ENCODE data around the gene UBR1. TPM values are rescaled to one million over a fixed set of nuclear protein-coding genes. Genes with fewer than 3 reads are reported as not detected.

Gene UBR1
- total and polyA plus RNA-seq, 5 donors from 2014 or later, result 15.9 to 48.2 (median 18.2) TPM

DNA sequence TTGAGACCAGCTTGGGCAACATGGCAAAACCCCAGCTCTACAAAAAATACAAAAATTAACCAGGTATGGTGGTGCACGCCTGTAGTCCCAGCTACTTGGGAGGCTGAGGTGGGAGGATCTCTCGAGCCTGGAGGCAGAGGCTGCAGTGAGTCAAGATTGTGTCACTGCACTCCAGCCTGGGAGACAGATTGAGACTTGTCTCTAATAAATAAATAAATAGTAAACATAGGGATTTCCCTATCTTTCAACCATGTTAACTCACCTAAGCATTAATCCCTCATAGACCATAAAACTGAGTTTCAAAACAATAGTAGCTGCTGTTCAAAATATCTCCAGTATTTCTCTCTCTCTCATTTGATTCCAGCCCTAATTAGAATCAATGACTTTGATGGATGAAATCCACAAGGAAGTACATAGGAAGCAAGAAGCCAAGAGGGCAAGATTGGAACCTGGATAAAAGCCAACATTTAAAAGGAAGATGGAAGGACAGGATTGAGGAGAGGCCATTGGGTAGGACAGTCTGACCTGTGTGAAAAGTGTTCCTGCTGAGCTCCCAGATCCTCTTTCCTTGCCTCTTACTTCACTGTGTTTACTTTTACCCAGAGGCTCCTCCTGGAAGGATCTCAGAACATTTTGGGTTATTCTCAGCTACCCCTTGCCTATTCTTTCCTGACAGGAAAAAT is 172.9 kb downstream of the UBR1 start:
- Histone ChIP-seq H3K36me3 (ENCODE audit: control insufficient read depth, insufficient read depth, low read length) (no peaks in the 10 kb centered on the region), H3K27me3 (ENCODE audit: control insufficient read depth, insufficient read depth, low read length) (no peaks in the 10 kb centered on the region), H3K4me3 (ENCODE audit: low read depth, low read length) (no peak overlapping the region), H3K9me3 (ENCODE audit: control insufficient read depth in 2 of 2, low read length in 2 of 2) (no peaks in the 10 kb centered on the region), H3K27ac (ENCODE audit: insufficient read depth, low read length, poor library complexity, severe bottlenecking) (no peak overlapping the region), H3K4me1 (ENCODE audit: control insufficient read depth, insufficient read depth, low read length, poor library complexity, severe bottlenecking) (no peaks in the 10 kb centered on the region)
- ATAC-seq (ENCODE audit: low read depth in 2 of 2) (no peak), DNase-seq (no peak)
- no peaks in the 10 kb centered on the region for H3K9me3 Mint-ChIP-seq
- H3K4me1 Mint-ChIP-seq, result no peaks in the 10 kb centered on the region
- H3K27me3 Mint-ChIP-seq, result peaks cover 5% of the 10 kb centered on the region
- peak overlapping the region in 1 of 3 donors; percentile 33 for H3K27ac Mint-ChIP-seq
- no peaks in the 10 kb centered on the region for H3K36me3 Mint-ChIP-seq
- no peak overlapping the region for H3K4me3 Mint-ChIP-seq

DNA sequence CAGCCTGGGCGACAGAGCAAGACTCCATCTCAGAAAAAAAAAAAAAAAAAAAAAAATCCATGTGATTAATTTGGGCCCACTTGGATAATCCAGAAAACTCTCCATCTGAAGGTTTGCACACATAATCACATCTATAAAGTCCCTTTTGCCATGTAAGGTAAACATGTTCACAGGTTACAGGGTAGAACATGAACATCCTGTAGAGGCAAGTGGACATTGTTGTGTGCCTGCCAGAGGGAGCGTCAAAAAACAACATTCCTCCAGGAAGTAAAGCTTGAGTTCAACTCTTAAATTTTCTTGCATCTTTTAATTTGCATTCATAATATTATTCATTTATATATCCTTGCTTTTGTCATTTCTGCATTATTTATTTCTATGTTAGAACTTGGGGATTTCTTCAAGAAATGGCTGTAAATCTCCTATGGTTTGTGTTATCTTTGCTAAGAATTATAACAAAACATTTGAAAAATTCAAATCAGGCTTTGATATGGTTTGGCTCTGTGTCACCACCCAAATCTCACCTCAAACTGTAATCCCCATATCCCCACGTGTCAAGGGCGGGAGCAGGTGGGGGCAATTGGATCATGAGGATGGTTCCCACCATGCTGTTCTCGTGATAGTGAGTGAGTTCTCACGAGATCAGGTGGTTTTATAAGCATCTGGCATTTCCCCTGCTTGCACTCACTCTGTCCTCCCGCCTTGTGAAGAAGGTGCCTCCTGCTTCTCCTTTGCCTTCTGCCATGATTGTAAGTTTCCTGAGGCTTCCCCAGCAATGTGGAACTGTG is 173.9 kb downstream of the UBR1 start:
- H3K27ac ChIP-seq (ENCODE audit: insufficient read depth, low read length, poor library complexity, severe bottlenecking), result no peak overlapping the region
- H3K4me1 Mint-ChIP-seq, result no peaks in the 10 kb centered on the region
- no peaks in the 10 kb centered on the region for H3K9me3 Mint-ChIP-seq
- DNase-seq (no peak), ATAC-seq (ENCODE audit: low read depth in 2 of 2) (no peak)
- peak overlapping the region in 1 of 3 donors; percentile 8 for H3K27ac Mint-ChIP-seq
- H3K4me3 Mint-ChIP-seq, result no peak overlapping the region
- no peaks in the 10 kb centered on the region for H3K36me3 Mint-ChIP-seq
- H3K27me3 Mint-ChIP-seq, result peaks cover 5% of the 10 kb centered on the region
- H3K27me3 ChIP-seq (ENCODE audit: control insufficient read depth, insufficient read depth, low read length), result no peaks in the 10 kb centered on the region
- no peaks in the 10 kb centered on the region for H3K36me3 ChIP-seq (ENCODE audit: control insufficient read depth, insufficient read depth, low read length)
- H3K4me1 ChIP-seq (ENCODE audit: control insufficient read depth, insufficient read depth, low read length, poor library complexity, severe bottlenecking), result no peaks in the 10 kb centered on the region
- H3K4me3 ChIP-seq (ENCODE audit: low read depth, low read length), result no peak overlapping the region
- no peaks in the 10 kb centered on the region for H3K9me3 ChIP-seq (ENCODE audit: control insufficient read depth in 2 of 2, low read length in 2 of 2)

DNA sequence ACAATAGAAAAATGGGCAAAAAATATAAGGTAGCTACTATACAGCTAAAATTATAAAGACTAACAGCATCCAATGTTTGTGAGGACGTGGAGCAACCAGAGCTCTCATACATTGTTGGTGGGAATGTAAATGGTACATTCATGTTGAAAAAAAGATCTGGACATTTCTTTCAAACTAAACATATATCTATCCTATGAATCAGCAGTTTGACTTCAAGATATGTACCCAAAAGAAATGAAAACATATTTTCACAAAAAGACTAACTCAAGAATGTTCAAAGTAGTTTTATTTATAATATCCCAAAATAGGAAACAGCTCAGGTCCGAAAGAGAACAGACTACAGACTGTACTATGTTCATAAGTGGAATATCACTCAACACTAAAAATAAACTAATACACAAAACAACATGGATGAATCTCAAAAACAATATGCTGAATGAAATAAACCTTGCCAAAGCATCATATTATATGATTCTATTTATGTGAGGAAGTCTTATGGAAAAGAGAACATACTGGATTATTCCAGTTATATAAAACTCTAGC is 176.5 kb downstream of the UBR1 start:
- Mint-ChIP-seq H3K4me3 (no peak overlapping the region), H3K27ac (no peak overlapping the region), H3K9me3 (no peaks in the 10 kb centered on the region), H3K27me3 (peaks cover 5% of the 10 kb centered on the region), H3K4me1 (no peaks in the 10 kb centered on the region), H3K36me3 (no peaks in the 10 kb centered on the region)
- Histone ChIP-seq H3K27ac (ENCODE audit: insufficient read depth, low read length, poor library complexity, severe bottlenecking) (no peak overlapping the region), H3K4me3 (ENCODE audit: low read depth, low read length) (no peak overlapping the region), H3K4me1 (ENCODE audit: control insufficient read depth, insufficient read depth, low read length, poor library complexity, severe bottlenecking) (no peaks in the 10 kb centered on the region), H3K36me3 (ENCODE audit: control insufficient read depth, insufficient read depth, low read length) (no peaks in the 10 kb centered on the region), H3K27me3 (ENCODE audit: control insufficient read depth, insufficient read depth, low read length) (no peaks in the 10 kb centered on the region), H3K9me3 (ENCODE audit: control insufficient read depth in 2 of 2, low read length in 2 of 2) (no peaks in the 10 kb centered on the region)
- DNase-seq (no peak), ATAC-seq (ENCODE audit: low read depth in 2 of 2) (no peak)

DNA sequence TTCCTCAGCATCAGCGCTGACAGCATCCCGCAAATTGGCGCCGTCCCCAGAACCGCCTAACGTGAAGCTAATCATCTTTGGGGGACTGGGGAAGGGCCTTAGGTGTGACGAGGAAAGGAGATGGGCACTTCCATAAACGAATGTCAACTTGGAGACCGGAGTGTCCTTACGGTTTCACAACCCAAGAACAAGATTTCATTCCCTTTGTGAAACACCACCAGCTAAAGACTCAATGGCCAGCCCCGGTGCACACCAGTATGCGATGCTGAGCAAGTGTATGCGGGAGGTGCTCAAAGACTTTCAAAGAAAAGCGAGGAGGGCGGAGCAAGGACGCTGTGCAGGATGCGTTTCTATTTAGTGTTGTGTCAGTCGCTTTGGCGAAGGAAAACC is 184.5 kb downstream of the UBR1 start:
- DNase-seq, result peak; percentile 17 to 66 (median 36)
- H3K9me3 Mint-ChIP-seq, result peaks cover 0 to 1% (median 0%) of the 10 kb centered on the region in 7 donors
- H3K27ac Mint-ChIP-seq, result peak overlapping the region; percentile 94 to 96 (median 96)
- H3K27me3 Mint-ChIP-seq, result no peaks in the 10 kb centered on the region
- H3K4me1 Mint-ChIP-seq, result peaks cover 5 to 31% (median 22%) of the 10 kb centered on the region in 4 donors
- no peaks in the 10 kb centered on the region for H3K9me3 ChIP-seq (ENCODE audit: control insufficient read depth in 2 of 2, low read length in 2 of 2)
- peaks cover 29% of the 10 kb centered on the region for H3K4me1 ChIP-seq (ENCODE audit: control insufficient read depth, insufficient read depth, low read length, poor library complexity, severe bottlenecking)
- H3K36me3 ChIP-seq (ENCODE audit: control insufficient read depth, insufficient read depth, low read length), result no peaks in the 10 kb centered on the region
- peak overlapping the region; percentile 97 for H3K4me3 ChIP-seq (ENCODE audit: low read depth, low read length)
- ATAC-seq (ENCODE audit: low read depth in 2 of 2), result peak; percentile 13 to 23
- no peaks in the 10 kb centered on the region for H3K27me3 ChIP-seq (ENCODE audit: control insufficient read depth, insufficient read depth, low read length)
- peak overlapping the region; percentile 68 for H3K27ac ChIP-seq (ENCODE audit: insufficient read depth, low read length, poor library complexity, severe bottlenecking)
- no peaks in the 10 kb centered on the region for H3K36me3 Mint-ChIP-seq
- peak overlapping the region; percentile 97 to 99 (median 98) for H3K4me3 Mint-ChIP-seq

DNA sequence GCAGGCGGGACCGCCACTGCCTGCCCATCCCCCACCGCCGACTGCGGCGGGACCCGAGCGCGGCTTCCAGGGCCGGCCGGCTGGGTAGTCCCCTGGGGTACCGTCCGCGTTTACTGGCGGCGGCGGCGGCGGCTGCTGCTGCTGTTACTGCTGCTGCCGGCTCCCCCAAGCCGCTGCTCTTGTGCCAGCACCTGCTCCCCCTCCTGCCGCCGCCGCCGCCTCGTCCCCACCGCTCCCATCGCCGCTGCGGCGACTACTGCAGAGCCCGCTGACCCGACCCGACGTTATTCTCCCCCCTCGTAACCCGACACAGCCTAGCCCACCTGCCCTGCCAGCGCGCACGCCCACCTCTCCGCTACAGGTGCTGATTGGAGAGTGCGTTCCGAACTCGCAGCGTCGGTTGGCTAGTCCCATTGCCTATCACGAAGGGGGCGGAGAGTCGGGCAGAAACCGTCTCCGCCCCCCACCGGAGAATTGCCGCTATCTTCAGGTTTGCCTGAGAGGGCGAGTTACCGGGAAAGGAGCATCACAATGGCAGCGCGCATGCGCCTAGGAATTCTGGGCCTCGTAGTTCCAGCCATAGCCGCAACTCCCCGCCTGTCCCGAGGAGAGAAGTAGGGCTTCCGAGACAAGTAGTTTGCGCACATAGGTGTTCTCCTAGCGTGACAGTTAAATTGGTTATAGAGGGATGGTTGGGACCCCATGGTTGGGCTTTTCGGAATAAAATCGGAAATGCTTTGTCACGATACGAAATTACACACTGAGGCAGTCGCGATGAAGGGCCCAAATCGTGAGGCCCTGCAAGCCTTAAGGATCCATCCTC is 185.1 kb downstream of the UBR1 start, which contains the start of gene TTBK2:
Gene TTBK2, minus strand, starts transcription at position 260 of the 823 bp plus-strand sequence. CDS start 42,161 bp downstream, outside the sequence.
- H3K36me3 Mint-ChIP-seq, result no peaks in the 10 kb centered on the region
- peak; percentile 97 to 99 (median 98) for DNase-seq
- Histone ChIP-seq H3K36me3 (ENCODE audit: control insufficient read depth, insufficient read depth, low read length) (no peaks in the 10 kb centered on the region), H3K27ac (ENCODE audit: insufficient read depth, low read length, poor library complexity, severe bottlenecking) (peak within 1 kb of the TSS; percentile 68), H3K4me3 (ENCODE audit: low read depth, low read length) (peak within 1 kb of the TSS; percentile 97), H3K4me1 (ENCODE audit: control insufficient read depth, insufficient read depth, low read length, poor library complexity, severe bottlenecking) (peaks cover 29% of the 10 kb centered on the region), H3K9me3 (ENCODE audit: control insufficient read depth in 2 of 2, low read length in 2 of 2) (no peaks in the 10 kb centered on the region), H3K27me3 (ENCODE audit: control insufficient read depth, insufficient read depth, low read length) (no peaks in the 10 kb centered on the region)
- peak within 1 kb of the TSS; percentile 97 to 99 (median 98) for H3K4me3 Mint-ChIP-seq
- H3K27ac Mint-ChIP-seq, result peak within 1 kb of the TSS; percentile 94 to 97 (median 96)
- peaks cover 5 to 33% (median 22%) of the 10 kb centered on the region in 4 donors for H3K4me1 Mint-ChIP-seq
- H3K9me3 Mint-ChIP-seq, result peaks cover 0 to 1% (median 0%) of the 10 kb centered on the region in 7 donors
- no peaks in the 10 kb centered on the region for H3K27me3 Mint-ChIP-seq
- peak; percentile 96 to 97 for ATAC-seq (ENCODE audit: low read depth in 2 of 2)

DNA sequence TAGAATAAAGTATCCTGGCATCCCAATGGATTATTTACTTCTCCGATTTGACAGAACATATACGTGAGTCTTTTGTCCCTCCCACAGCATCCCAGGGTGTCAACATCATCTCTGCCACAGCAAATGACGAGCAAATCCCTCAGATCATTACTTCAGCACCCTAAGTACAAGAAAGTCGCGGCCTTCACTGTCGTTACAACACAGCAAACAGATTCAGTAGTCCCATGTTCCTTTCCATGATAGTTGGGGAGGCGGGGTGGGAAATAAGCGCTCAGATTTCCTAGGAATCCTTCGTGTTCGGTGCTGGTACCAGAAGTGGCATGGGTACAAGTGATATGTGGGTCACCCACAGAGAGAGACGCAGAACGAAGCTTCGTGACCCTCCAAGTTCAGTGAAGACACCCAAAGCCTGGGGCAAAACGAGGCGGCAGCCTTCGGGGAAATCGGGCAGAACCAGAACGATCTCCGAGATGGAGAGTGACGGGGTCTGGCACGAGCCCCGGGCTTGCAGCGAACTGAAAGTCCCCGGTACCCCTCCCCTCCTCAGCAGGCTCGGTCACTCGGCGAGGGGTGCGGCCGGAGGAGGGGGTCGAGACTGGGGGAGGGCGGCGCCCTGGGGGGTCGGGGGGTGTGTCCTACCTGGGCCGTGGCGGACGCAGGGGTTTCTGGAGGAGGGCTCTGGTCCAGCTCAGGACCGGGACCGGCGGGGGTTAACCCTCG is 185.9 kb downstream of the UBR1 start:
- Histone ChIP-seq H3K4me1 (ENCODE audit: control insufficient read depth, insufficient read depth, low read length, poor library complexity, severe bottlenecking) (peaks cover 29% of the 10 kb centered on the region), H3K27ac (ENCODE audit: insufficient read depth, low read length, poor library complexity, severe bottlenecking) (peak overlapping the region; percentile 67), H3K36me3 (ENCODE audit: control insufficient read depth, insufficient read depth, low read length) (no peaks in the 10 kb centered on the region), H3K27me3 (ENCODE audit: control insufficient read depth, insufficient read depth, low read length) (no peaks in the 10 kb centered on the region), H3K9me3 (ENCODE audit: control insufficient read depth in 2 of 2, low read length in 2 of 2) (no peaks in the 10 kb centered on the region), H3K4me3 (ENCODE audit: low read depth, low read length) (peak overlapping the region; percentile 90)
- no peaks in the 10 kb centered on the region for H3K36me3 Mint-ChIP-seq
- peaks cover 0 to 1% (median 0%) of the 10 kb centered on the region in 7 donors for H3K9me3 Mint-ChIP-seq
- peak overlapping the region; percentile 78 to 97 (median 81) for H3K27ac Mint-ChIP-seq
- no peaks in the 10 kb centered on the region for H3K27me3 Mint-ChIP-seq
- ATAC-seq (ENCODE audit: low read depth in 2 of 2), result peak; percentile 2
- peak; percentile 38 to 56 (median 48) for DNase-seq
- H3K4me3 Mint-ChIP-seq, result peak overlapping the region; percentile 83 to 98 (median 97)
- peaks cover 10 to 40% (median 26%) of the 10 kb centered on the region in 4 donors for H3K4me1 Mint-ChIP-seq

All from CD4-positive, CD25-positive, alpha-beta regulatory T cell (primary cell).